T1000 (cell line): ENCODE data around the gene FRA10AC1.
"Not testable (repeated sequence)": the region's sequence is repeated elsewhere in the genome, so short reads cannot be mapped to it uniquely, and the experiment has no call there.

Experiments
- DNase-seq: peaks from one replicate; lab custom pipeline; 2025; ENCODE audit warnings: mixed read lengths; lab: John Stamatoyannopoulos, UW

FRA10AC1 gene

GRCh38 chr10:93703066-93703465, 674 bp upstream of the FRA10AC1 start:
- no peak for DNase-seq

DNA sequence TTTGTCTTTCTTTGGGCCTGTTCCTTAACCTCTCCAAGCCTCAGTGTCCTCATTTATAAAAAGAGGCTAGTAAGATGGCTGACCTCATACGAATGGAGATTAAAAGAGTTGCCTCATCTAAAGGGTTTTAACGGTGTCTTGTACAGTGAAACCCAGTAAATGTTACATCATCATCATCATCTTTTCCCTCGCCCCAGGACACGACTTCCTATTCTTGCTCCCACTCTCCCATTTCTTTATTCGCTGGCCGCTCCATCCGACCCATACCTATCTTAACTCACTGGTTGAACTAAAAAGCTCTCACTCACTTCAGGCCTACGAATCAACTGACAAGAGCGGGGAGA, 554 bp downstream of the FRA10AC1 start:
- DNase-seq = no peak

GRCh38 chr10:93697207-93697606, 5.2 kb downstream of the FRA10AC1 start:
- no peak for DNase-seq

- not testable (repeated sequence) for DNase-seq
These were observed 5.8 kb downstream of the FRA10AC1 start for GRCh38 chr10:93696582-93696981.

- DNase-seq = no peak
These were observed 6.7 kb downstream of the FRA10AC1 start for GRCh38 chr10:93695740-93696139.

DNA sequence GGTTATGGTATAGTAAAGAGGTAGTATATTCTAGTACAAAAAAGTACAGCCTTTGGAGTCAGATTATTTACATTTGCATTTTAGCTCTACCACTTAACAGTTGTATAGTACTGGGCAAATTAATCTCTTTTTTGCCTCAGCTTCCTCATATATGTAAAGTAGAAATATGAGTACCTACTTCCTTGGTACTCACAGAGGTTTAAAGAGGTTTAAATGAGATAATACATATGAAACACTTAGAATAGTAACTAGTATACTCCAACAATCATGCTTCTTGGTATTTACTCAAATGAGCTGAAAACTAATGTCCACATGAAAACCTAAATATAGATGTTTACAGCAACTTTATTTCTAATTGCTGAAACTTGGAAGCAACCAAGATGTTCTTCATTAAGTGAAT, 14.7 kb downstream of the FRA10AC1 start:
- no peak for DNase-seq

GRCh38 chr10:93680412-93681047, 21.9 kb downstream of the FRA10AC1 start:
- no peak for DNase-seq

- no peak for DNase-seq
These were observed 23.4 kb downstream of the FRA10AC1 start for GRCh38 chr10:93678805-93679587.

GRCh38 chr10:93678386-93678785, 24.0 kb downstream of the FRA10AC1 start:
- DNase-seq = no peak

DNA sequence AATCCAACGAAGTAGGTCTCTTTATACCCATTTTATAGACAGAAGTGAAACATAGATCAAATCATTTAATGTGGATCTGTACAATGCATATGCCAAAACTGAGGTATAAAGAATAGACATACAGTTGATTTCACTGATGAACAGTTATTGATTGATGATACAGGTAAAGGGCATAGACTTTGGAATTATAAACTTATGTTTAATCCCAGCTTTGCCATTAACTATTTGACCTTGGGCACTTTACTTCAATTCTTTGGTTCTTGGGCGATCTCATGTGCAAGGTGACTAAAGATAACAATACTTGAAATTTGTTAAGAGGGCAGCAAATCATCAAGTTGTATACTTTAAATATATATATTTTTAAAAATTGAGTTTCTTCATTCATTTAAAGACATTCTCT, 28.6 kb downstream of the FRA10AC1 start:
- DNase-seq = no peak

- DNase-seq = no peak
These were observed 29.5 kb downstream of the FRA10AC1 start for GRCh38 chr10:93672890-93673289.

DNA sequence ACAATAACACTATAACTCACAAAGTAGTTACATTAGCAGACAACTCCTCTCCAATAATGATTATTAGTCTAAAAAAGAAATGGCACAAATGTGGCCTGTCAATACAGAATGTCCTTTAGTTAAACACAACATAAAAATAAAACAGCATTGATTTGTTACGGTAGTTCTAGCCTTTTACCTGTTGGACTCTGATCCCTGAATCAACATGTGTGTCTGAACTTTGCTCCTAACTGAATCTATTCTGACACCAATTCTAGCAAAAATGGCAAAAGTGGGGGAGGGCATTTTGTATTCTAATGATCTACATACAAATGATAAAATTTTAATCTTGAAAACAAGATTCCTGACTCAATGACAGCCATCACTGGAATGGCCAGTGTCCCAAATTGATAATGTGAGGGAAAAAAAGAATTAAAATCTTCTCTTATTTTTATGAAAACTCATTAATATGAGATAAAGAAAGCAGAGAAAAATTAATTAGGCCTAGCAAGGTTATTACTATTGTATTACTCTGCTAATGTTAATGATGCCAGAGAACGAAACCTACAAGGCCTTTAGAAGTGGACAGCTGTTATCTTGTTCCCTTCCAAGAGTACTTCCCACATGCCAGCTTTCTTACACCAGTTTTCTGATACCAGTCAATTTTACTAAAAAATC, 30.2 kb downstream of the FRA10AC1 start:
- no peak for DNase-seq

- DNase-seq = no peak
These were observed 31.4 kb downstream of the FRA10AC1 start for GRCh38 chr10:93671042-93671441.

- DNase-seq = no peak
These were observed 32.0 kb downstream of the FRA10AC1 start for GRCh38 chr10:93670372-93670771.

DNA sequence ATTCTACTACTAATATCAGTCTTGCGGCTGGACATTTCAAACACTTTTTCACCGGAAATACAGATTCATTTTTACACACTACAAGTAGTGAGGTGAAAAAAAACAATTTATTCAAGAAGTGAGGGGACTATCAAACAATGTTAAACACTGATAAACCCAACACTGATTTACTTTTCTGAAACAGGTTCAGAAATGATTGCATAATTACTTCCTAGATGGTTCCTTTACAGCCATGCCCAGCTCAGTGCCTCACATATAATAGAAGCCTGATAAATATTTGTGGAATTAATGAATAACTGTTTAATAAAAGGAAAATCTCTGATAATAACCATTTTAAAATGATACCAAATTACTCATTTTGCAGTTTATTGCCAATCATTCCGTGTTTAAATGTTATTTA, 34.6 kb downstream of the FRA10AC1 start:
- no peak for DNase-seq

- no peak for DNase-seq
These were observed 36.4 kb downstream of the FRA10AC1 start for GRCh38 chr10:93666030-93666429.

DNA sequence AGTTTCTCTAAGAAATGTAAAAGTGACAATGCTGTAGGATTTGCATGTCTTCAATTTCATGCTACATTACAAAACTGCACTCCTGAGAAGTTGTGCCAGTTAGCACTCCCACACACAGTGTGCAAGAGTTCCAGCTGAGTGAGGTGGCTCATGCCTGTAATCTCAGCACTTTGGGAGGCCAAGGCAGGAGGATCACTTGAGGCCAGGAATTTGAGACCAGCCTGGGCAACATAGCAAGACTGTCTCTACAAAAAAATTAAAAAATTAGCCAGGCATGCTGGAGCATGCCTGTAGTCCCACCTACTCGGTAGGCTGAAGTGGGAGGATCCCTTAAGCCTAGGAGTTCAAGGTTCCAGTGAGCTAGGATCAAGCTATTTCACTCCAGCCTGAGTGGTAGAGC, 44.6 kb downstream of the FRA10AC1 start:
- no peak for DNase-seq

DNA sequence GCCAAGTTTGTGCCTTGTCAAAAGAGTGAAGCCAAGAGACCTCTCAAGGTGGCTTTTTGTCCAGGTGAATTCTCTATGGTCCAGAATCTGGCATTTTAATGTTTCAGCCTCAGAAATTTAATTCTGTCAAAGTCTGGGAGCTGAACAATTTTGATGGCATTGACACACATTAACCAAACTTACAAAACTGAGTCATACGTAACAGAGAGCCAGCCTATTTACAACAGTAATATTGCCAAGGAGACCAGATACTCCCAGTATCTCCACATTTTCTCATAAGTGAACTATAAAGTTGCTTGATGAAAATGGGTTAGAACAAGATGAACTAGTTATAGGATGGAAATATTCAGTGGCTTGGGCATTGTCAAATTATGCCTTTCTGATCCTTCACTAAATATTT, 46.2 kb downstream of the FRA10AC1 start:
- DNase-seq = no peak

GRCh38 chr10:93654201-93654600, 48.2 kb downstream of the FRA10AC1 start:
- DNase-seq = no peak

- DNase-seq = no peak
These were observed 49.5 kb downstream of the FRA10AC1 start for GRCh38 chr10:93652857-93653256.

DNA sequence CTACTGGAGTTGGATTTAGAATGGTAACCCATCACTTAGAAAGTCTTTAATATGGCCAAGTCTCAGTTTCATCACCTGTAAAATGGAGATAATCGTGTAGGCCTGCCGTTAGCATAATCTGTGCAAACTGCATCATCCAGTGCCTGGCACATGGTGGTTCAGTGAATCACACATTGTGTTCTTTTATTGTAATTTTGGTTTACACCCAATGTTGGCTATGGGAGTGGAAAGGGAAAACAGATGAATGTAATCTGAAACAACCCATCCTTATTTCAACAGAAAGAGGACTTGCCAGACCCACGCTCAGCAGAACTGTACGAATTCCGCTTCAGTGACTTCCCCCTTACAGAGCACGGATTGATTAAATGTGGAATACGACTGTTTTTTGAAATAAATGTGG, 62.6 kb downstream of the FRA10AC1 start:
- no peak for DNase-seq

DNA sequence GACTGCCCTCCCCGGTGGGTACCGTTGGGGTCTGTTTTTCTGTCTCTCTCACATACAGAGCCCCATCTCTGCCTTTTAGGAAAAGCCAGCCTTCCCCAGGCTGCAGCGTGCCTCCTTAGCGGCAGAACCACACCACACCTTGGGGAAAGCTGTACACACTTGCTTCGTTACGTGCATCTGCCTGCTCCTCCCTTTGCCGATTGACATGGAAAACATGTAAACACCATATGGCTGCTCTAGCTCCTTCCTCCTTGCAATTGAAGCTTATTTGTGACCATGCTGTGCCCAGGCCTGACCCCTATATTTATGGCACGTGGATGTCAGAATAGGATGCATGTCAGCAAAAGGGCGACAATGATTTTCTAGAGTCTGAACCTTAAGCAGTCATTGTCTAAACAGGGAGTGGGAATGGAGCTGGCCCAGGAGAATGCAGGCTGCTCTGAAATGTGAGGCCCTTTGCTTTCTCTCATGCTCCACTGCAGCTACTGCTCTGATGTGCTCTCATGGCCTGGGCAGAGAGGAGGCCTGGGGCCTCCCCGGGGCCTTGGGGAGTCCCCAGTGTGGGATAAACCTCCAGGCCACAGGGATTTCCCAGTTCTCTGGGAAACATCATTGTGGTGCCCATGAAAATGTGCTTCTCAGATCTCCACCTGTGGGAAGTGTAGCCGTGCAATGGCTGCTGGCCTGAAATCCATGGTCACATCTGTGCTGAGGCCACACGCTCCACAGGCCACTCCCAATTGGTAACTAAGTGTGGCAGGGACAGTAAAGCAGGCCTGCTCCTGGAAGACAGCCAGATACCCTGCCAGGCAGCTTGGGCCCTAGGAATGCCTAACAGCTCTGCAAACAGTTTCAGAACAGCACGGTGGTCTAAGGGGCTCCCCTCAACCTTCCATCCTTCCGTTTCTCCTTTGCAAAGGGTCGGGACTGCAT, 71.5 kb downstream of the FRA10AC1 start:
- DNase-seq = no peak
